GM12891 (cell line): ENCODE data around the gene EFHD1.

Source experiments
- PAX5 ChIP-seq: IDR thresholded peaks from 2 replicates; pipeline ENCODE4 v1.6.1; 2011; ENCODE audit warnings: low read length, moderate library complexity, mild to moderate bottlenecking; ENCODE audit not compliant: insufficient read depth, severe bottlenecking
- POLR2A ChIP-seq: IDR thresholded peaks from 2 replicates; pipeline ENCODE4 v1.6.1; 2011; ENCODE audit warnings: low read depth, low read length, control low read depth
- POLR2AphosphoS5 ChIP-seq: IDR thresholded peaks from 2 replicates; pipeline ENCODE4 v1.6.1; 2011; ENCODE audit warnings: low read depth, low read length, control low read depth
- TAF1 ChIP-seq: IDR thresholded peaks from 2 replicates; pipeline ENCODE4 v1.6.1; 2011; ENCODE audit warnings: low read depth, low read length, control low read depth

GRCh38 chr2:232674491-232674890 lies 41.1 kb downstream of the EFHD1 start:
- TF ChIP-seq POLR2A (no peak), PAX5 (no peak), TAF1 (no peak), POLR2AphosphoS5 (no peak)
